Activated naive CD4-positive, alpha-beta T cell (primary cell): Measurements from ENCODE around the gene GATAD2A.
"Not testable (repeated sequence)": the region's sequence is repeated elsewhere in the genome, so short reads cannot be mapped to it uniquely, and the experiment has no call there.

ENCODE experiments used
- DNase-seq, 4 experiments: peaks; one replicate each; lab custom pipeline; 2025; lab: John Stamatoyannopoulos, UW

Gene GATAD2A

DNA sequence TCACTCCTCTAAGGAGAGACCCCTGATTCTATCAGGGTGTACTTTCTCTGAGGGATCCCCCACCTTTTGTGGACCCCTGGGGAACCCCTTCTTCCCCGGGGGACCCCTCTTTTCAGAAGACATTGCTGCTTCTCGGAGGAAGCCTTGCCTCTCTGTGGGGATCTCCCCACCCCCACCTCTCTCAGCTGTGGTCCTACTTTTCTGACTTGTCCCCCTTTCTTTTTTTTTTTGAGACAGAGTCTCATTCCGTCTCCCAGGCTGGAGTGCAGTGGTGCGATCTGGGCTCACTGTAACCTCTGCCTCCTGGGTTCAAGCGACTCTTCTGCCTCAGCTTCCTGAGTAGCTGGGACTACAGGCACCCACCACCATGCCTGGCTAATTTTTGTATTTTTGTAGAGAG is 18.4 kb upstream of the GATAD2A start:
- no peak for DNase-seq

GRCh38 chr19:19388568-19389555 is 16.6 kb upstream of the GATAD2A start:
- DNase-seq: no peak

DNA sequence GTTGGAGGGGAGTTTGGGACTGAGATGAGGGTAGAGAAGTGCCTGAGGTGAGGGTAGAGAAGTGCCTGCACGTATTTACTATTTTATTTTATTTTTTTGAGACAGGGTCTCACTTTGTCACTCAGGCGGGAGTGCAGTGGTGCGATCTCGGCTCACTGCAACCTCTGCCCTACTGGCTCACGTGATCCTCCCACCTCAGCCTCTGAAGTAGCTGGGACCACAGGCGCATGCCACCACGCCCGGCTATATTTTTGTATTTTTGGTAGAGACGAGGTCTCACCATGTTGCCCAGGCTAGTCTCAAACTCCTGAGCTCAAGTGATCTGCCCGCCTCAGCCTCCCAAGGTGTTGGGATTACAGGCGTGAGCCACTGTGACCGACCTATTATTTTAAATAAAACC is 15.8 kb upstream of the GATAD2A start:
- DNase-seq: not testable (repeated sequence)

DNA sequence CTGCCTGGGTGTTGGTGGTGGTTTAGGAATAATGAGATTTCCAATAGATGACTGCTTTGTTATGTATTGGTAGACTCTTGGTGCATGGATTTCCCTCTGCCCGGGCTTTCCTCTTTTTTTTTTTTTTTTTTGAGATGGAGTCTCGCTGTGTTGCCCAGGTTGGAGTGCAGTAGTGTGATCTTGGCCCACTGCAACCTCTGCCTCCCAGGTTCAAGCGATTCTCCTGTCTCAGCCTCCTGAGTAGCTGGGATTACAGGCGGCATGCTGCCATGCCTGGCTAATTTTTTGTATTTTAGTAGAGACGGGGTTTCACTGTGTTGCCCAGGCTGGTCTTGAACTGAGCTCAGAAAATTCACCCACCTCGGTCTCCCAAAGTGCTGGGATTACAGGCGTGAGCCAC is 11.1 kb upstream of the GATAD2A start:
- DNase-seq: not testable (repeated sequence)

GRCh38 chr19:19399733-19400433 is 5.6 kb upstream of the GATAD2A start:
- DNase-seq: no peak

DNA sequence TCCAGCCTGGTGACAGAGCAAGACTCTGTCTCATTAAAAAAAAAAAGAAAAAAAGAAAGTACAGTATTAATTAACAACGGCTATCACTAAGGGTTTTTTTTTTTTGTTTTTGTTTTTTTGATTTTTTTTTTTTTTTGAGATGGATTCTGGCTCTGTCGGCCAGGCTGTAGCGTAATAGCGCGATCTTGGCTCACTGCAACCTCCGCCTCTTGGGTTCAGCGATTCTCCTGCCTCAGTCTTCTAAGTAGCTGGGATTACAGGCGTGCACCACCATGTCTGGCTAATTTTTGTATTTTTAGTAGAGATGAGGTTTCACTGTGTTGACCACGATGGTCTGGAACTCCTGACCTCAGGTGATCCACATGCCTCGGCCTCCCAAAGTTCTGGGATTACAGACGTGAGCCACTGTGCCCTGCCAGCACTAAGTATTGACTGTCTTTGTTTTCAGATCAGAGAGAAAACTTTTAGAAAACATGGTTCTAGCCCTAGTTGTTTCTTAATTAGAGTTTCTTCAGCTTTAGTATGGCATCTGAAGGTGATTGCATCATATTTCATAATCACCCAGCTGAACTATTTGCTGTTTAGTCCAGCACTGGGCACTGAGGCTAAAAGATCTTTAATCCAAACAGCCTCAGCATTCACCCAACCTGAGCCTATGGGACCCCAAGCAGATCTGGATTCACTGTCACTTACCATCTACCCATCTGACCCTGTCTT is 2.7 kb upstream of the GATAD2A start:
- DNase-seq: no peak

- DNase-seq: no peak
Observed at GRCh38 chr19:19403373-19403901, 2.0 kb upstream of the GATAD2A start.

DNA sequence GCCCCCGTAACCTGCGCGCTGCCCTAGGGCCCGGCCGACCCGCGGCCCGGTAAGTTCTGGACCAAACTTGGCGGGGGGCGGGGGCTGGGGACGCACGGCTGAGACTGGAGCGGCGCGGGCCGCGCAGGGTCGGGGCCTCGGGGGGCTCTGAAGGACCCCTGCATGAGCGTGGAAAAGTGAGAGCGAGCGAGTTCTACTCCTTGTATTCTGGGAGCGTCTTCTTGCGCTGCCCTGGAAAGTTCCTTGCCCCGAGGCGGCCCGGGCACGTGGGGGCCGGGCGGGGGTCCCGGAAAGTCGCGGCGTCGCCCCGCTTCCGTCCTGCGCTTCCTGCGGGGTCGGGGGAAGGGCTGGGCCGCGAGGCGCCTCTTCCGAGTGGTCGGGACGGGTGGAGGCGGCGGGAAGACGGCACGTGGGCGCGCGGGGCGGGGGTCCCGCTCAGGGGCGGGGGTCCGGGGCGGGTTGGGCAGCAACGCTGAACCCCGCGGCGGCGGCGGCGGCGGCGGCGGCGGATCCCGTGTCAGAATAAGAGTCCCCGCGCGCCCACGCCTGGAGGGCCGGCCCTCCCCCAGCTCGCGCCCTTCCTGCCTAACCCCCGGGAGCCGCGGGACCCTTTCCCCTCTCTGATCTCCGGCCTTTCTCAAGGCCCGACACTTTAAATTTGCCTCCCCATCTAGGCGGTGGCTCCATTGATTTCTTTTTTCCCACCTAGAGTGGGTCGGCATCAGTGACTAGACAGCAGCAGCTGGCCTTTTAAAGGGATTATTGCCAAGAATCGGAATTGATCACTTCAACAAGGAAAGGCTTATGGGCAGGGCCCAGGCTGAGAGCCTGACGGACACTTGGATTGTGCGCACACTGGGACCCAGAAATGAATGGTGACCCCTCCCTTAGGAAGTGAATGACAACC is 749 bp downstream of the GATAD2A start:
- peak in 2 of 4 experiments; percentile 14 to 42 for DNase-seq

DNA sequence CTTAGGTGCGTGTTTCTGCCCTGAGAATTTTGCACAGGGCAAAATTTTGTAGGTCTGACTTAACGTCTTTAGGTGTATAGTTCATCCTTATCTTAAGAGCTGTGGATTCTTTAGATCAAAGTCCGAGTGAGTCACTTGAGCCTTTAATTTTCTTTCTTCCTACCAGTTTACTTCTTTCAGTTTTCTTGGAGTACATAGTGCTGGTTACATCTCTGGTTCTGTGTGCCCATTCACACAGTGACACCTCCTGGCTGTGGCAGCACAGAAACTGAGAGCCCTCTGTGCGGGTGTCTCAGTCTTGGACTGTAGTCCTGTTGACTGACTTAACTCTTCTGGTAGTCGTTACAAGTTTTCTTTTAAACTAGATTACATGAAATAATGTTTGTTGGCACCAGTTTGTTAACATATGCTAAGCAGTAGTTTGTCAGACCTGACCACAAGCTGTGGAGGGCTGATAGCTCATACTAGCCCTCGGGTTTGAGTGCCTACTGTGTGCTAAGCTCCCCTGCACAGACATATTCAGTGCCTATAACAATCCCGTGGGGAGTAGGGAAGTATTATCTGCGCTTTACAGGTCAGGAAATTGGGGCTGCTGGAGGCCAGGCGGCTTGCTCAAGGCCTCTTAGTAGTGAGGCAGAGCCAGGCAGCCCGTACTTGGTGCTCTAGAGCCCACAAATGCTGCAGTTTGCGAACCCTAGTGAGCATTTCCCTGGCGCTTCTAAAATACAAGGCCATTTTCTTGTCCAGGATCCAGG is 1.6 kb downstream of the GATAD2A start:
- peak in 2 of 4 experiments; percentile 19 to 26 for DNase-seq

GRCh38 chr19:19407633-19407930 is 2.1 kb downstream of the GATAD2A start:
- DNase-seq: no peak

DNA sequence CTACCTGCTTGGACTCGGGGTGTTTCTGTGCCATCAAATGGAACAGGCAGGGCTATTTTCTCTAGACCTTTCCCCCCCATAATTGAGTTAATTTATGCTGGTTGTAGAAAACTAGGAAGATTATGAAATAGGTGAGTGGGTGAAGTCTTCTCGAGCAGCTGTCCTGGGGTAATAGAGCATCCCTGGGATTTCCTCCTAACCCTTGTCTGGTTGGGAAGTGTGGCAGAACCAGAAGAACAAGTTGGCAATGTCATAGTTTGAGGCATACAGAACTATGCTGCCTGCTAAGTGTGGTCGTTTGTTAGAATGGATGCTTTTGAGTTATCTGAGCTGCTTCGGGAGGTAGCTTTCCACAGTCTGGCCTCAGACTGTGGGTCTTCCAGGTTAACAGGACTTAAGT is 3.7 kb downstream of the GATAD2A start:
- no peak for DNase-seq

GRCh38 chr19:19409631-19410030 is 4.2 kb downstream of the GATAD2A start:
- no peak for DNase-seq

DNA sequence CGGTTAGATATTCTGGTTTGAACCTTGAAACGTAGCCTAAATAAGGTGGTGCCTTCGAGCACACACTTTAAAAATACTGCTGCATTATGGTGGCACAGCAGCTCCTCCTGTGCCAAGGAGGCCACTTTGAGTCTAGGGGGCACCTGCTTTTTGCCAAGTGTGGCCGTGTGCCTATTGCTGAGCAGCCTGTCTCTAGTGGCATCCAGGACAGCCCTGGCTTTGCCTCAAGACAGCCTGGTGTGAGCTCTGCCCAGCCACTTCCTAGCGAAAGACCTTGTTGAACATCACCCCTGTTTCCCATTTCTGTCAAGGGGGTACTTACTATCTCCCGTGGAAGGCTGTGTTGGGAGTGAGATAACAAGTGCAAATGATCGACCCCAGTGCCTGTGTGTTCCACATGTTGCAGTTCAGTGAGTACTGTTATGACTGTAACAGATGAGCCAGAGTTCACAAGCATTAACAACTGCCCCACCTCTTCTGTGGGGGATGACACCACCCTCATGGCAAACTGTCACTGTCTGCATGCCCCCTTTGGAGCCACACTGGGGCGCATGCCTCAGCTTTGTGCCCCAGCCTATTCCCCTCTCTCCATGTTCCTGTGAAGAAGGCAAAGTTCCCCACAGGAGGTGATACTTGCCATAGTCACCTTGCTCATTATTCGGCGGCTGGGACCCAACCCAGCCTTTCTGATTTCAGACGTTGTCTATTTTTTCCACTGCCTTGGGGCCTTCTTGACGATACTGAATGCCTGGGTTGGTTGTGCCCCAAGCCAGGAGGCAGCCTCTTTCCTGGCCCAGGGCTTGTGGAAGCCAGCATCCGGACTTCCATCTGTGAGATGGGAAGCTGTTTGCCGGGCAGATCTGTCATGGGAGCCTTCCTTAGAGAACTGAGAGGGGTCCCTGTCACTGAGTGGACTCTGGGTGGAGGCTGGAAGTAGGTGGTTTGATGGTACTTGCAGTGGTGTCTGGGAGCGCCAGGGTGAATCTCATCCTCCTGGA is 5.4 kb downstream of the GATAD2A start:
- no peak for DNase-seq

DNA sequence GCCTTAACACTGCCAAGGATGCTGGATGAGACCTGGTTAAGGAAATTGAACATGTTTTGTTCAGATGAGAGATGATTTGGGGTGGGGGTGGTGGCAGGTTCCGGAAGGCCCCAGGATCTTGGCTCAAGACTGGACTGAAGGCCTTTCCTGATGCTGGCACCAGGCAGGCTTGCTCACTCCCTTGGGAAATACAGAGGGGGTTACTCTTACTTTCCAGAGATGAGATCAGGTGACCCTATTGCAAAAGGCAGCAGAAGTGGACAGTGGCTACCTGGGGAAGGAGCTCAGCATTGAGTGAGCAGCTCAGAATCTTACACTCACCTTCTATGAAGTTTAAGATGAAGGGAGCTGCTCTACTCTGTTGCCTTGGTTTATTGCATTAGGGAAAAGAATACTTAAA is 10.8 kb downstream of the GATAD2A start:
- no peak for DNase-seq

- no peak for DNase-seq
Observed at GRCh38 chr19:19417046-19417445, 11.6 kb downstream of the GATAD2A start.

DNA sequence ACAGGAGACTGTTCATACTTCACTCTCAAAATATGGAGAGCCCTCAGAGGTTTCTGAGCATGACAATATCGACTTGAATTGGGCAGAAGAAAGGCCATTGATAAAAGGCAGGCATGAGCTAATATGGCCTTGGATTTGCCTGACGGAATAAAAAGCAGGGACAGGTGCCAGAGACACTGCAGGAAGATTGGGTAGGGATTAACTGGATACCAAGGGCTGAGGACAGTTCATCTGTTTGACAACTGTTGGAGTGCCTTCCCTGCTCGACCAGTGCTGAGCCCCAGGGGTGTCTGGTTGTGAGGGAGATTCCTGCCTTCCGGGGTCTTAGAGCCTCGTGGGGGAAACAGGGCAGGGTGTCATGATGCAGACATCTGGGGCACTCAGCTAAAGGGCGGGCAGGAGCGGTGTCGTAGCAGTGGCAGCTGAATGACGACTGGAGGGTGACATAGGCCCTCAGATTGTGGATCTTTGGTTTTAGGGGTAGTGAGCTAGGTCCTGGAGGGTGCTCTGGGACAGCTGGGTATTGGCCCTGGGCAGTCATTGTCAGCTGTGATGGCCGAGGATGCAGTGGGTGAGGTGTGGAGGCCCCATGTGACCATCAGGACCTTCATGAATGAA is 12.3 kb downstream of the GATAD2A start:
- no peak for DNase-seq

- no peak for DNase-seq
Observed at GRCh38 chr19:19418555-19419260, 13.2 kb downstream of the GATAD2A start.
